Measurements from ENCODE around the gene ITIH3. TPM values are rescaled to one million over a fixed set of nuclear protein-coding genes. Genes with fewer than 3 reads are reported as not detected.

ITIH3 gene
- total and polyA plus RNA-seq, 2 experiments from 2014 or later, result 63.3 to 66.9 TPM

DNA sequence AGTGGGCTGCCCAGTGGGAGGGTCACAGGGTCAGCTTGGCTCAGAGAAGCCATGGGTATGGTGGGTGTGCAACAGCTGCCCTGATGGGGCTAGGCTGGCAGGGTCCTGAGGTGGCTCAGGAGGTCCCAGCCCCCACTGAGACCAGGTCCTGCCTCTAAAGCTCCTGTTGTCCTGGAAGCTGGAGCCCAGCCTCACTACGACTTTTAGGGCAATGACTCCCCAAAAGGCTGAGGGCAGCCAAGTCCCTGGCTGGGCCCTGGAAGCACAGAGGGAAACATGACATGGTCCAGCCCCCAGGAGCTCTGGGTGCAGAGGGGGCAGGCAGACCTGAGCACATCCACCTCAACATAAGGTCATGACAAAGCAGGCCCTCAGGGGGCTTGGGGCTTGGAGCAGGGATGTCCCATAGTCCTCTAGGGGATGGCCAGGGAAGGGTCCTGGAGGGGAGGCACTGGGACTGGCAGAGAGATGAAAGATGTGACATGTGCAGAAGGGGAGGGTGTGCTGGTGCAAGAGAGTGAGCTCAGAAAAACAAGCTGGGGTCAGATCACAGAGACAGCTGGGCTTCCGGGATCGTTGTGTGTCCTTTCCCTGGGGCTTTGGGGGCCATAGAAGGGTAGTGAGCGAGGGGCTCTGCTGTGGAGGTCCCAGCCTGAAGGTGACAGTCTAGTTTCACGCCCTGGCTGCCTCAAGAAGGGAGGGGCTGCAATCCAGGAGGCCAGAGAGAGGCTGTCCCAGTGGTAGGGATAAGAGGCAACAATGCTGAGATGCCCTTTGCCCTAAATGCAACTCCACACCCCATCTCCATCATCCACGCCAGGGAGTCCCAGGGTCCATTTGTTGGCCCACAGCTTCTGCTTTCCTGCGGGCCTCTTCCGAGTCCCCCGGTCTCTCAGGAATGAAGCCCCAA, 639 bp upstream of the ITIH3 start:
- Histone ChIP-seq H3K79me2 (no peaks in the 10 kb centered on the region), H3K4me2 (no peak overlapping the region), H3K27ac (no peak overlapping the region), H3K9me3 (ENCODE audit: low read depth) (no peaks in the 10 kb centered on the region), H3K27me3 (no peaks in the 10 kb centered on the region), H2AFZ (no peak overlapping the region), H3K4me3 (no peak overlapping the region), H4K20me1 (ENCODE audit: insufficient read depth, poor library complexity, severe bottlenecking) (no peaks in the 10 kb centered on the region), H3K36me3 (replicated peaks; ENCODE audit: insufficient read depth, low read depth) (no peaks in the 10 kb centered on the region), H3K4me1 (ENCODE audit: insufficient read depth) (no peaks in the 10 kb centered on the region), H3K9me2 (replicated peaks; ENCODE audit: insufficient read depth) (no peaks in the 10 kb centered on the region)
- TF ChIP-seq CTCF (IDR thresholded peaks at IDR 0.05; ENCODE audit: poor library complexity) (no peak), EZH2phosphoT487 (IDR thresholded peaks at IDR 0.05; ENCODE audit: low read depth, severe bottlenecking, unreplicated experiment) (no peak), EZH2 (IDR thresholded peaks at IDR 0.05; ENCODE audit: borderline replicate concordance) (no peak)
- 82% methylated on average over 9 of the region's 9 CpGs for WGBS (ENCODE audit: low lambda C conversion rate, missing lambda C conversion rate)
- DNase-seq (ENCODE audit: low spot score), result no peak

DNA sequence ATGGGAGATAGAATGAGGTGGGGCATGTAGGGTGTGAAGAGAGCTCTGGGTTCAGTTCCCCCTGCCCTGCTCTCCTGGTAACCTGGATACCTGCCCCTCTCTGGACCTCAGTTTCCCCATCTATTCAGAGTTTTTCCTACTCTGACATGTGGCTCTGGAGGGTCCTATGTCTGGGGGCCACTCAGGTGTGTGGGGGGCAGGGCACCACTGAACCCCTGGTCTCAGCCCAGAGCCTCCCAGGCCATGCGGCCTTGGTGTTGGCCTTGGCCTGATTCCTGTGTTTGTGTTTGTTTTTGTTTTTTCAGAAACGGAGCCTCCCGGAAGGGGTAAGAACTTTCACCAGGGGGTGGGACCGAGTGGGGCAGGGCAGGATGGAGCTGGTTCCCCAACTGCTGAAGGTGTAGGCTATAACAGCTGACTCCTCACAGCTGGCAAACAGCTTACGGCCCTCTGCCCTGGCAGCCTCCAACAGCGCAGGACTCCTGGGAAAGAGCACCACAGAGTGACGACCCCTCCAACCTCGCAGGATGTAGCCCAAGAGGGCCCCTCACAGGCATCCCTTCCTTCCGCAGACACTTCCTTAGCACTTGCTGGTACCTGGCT, 803 bp downstream of the ITIH3 start:
- Histone ChIP-seq H3K36me3 (replicated peaks; ENCODE audit: insufficient read depth, low read depth) (no peaks in the 10 kb centered on the region), H3K27me3 (no peaks in the 10 kb centered on the region), H3K4me2 (no peak overlapping the region), H3K27ac (no peak overlapping the region), H4K20me1 (ENCODE audit: insufficient read depth, poor library complexity, severe bottlenecking) (no peaks in the 10 kb centered on the region), H2AFZ (no peak overlapping the region), H3K79me2 (no peaks in the 10 kb centered on the region), H3K4me1 (ENCODE audit: insufficient read depth) (no peaks in the 10 kb centered on the region), H3K9me2 (replicated peaks; ENCODE audit: insufficient read depth) (no peaks in the 10 kb centered on the region), H3K4me3 (no peak overlapping the region), H3K9me3 (ENCODE audit: low read depth) (no peaks in the 10 kb centered on the region)
- TF ChIP-seq EZH2 (IDR thresholded peaks at IDR 0.05; ENCODE audit: borderline replicate concordance) (no peak), CTCF (IDR thresholded peaks at IDR 0.05; ENCODE audit: poor library complexity) (no peak), EZH2phosphoT487 (IDR thresholded peaks at IDR 0.05; ENCODE audit: low read depth, severe bottlenecking, unreplicated experiment) (no peak)
- no peak for DNase-seq (ENCODE audit: low spot score)
- 80% methylated on average over 9 of the region's 9 CpGs for WGBS (ENCODE audit: low lambda C conversion rate, missing lambda C conversion rate)

DNA sequence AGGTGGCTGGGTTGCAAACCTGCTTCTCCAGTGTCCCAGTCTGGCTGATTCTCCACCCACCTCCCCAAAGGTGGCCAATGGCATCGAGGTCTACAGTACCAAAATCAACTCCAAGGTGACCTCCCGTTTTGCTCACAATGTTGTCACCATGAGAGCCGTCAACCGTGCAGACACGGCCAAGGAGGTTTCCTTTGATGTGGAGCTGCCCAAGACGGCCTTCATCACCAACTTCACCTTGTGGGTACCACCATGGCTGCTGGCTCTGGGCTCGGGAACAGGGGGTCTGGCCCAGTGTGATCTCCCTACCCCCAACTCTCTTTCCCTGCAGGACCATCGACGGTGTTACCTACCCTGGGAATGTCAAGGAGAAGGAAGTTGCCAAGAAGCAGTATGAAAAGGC, 1.8 kb downstream of the ITIH3 start:
- H3K36me3 ChIP-seq (replicated peaks; ENCODE audit: insufficient read depth, low read depth), result no peaks in the 10 kb centered on the region
- no peaks in the 10 kb centered on the region for H3K4me1 ChIP-seq (ENCODE audit: insufficient read depth)
- H3K9me2 ChIP-seq (replicated peaks; ENCODE audit: insufficient read depth), result no peaks in the 10 kb centered on the region
- DNase-seq (ENCODE audit: low spot score), result no peak
- 92% methylated on average over 9 of the region's 9 CpGs for WGBS (ENCODE audit: low lambda C conversion rate, missing lambda C conversion rate)
- H3K4me2 ChIP-seq, result no peak overlapping the region
- H3K27me3 ChIP-seq, result no peaks in the 10 kb centered on the region
- H4K20me1 ChIP-seq (ENCODE audit: insufficient read depth, poor library complexity, severe bottlenecking), result no peaks in the 10 kb centered on the region
- H3K9me3 ChIP-seq (ENCODE audit: low read depth), result no peaks in the 10 kb centered on the region
- no peaks in the 10 kb centered on the region for H3K79me2 ChIP-seq
- TF ChIP-seq EZH2phosphoT487 (IDR thresholded peaks at IDR 0.05; ENCODE audit: low read depth, severe bottlenecking, unreplicated experiment) (no peak), EZH2 (IDR thresholded peaks at IDR 0.05; ENCODE audit: borderline replicate concordance) (no peak), CTCF (IDR thresholded peaks at IDR 0.05; ENCODE audit: poor library complexity) (no peak)
- no peak overlapping the region for H2AFZ ChIP-seq
- no peak overlapping the region for H3K27ac ChIP-seq
- no peak overlapping the region for H3K4me3 ChIP-seq
